ENCODE data around the gene INHBB.

INHBB gene

DNA sequence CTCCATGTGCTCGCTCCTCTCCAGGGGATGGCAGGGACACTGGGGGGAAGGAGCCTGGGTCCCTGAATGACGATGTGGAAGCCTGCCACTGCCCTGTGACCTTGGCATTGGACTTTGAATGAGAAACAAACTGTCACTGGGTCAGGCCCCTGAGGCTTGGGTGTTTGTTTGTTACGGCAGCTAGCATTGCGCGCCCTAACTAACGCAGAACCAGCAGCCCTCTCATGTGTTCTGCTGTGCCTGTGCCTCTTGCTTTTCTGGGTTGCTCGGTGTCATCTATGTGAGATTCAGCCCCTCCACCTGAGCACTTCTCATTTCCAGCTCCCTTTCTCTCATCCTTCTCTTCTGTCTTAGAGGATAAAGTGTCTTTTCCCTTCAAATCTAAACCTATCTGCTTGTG, 23.6 kb upstream of the INHBB start:
- Histone ChIP-seq H3K27me3 (replicated peaks; ENCODE audit: control insufficient read depth, insufficient read depth, low read length, poor library complexity, severe bottlenecking) (no peaks in the 10 kb centered on the region), H3K4me3 (ENCODE audit: insufficient read depth, low read depth, low read length, poor library complexity, severe bottlenecking) (no peak overlapping the region)
- no peak for DNase-seq

DNA sequence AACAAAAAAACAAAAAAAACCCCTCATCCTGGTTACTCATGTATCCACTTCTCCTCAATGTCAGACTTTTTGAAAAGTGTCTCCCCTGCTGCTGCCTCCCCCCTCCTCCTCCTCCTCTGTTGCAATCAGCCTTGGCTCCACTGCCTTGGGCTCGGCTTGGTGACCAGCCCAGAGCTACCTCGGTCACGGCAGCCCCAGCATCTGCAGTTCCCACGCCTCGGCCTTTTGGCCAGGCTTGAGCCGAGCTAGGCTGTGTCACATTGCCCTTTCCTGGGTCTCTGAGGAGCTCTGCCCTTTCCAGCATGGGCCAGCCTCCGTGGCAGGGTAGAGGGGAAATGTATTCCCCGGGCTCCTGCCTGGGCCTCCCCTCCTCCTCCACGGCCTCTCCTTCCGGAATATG, 22.7 kb upstream of the INHBB start:
- Histone ChIP-seq H3K4me1 (ENCODE audit: control insufficient read depth, insufficient read depth, low read length, poor library complexity, severe bottlenecking) (no peaks in the 10 kb centered on the region), H3K36me3 (ENCODE audit: control insufficient read depth, insufficient read depth, low read length) (no peaks in the 10 kb centered on the region), H3K4me3 (ENCODE audit: insufficient read depth, low read depth, low read length, poor library complexity, severe bottlenecking) (no peak overlapping the region), H3K27ac (ENCODE audit: insufficient read depth, low read length, poor library complexity, severe bottlenecking) (no peak overlapping the region), H3K9me3 (ENCODE audit: control insufficient read depth, low read length) (no peaks in the 10 kb centered on the region), H3K27me3 (replicated peaks; ENCODE audit: control insufficient read depth, insufficient read depth, low read length, poor library complexity, severe bottlenecking) (no peaks in the 10 kb centered on the region)
- no peak for DNase-seq

More for the DNA sequence above, 23.6 kb upstream of the INHBB start:
- H3K9me3 ChIP-seq (ENCODE audit: control insufficient read depth, low read length): no peaks in the 10 kb centered on the region
- H3K27ac ChIP-seq (ENCODE audit: insufficient read depth, low read length, poor library complexity, severe bottlenecking): no peak overlapping the region
- H3K4me1 ChIP-seq (ENCODE audit: control insufficient read depth, insufficient read depth, low read length, poor library complexity, severe bottlenecking): no peaks in the 10 kb centered on the region
- no peaks in the 10 kb centered on the region for H3K36me3 ChIP-seq (ENCODE audit: control insufficient read depth, insufficient read depth, low read length)

DNA sequence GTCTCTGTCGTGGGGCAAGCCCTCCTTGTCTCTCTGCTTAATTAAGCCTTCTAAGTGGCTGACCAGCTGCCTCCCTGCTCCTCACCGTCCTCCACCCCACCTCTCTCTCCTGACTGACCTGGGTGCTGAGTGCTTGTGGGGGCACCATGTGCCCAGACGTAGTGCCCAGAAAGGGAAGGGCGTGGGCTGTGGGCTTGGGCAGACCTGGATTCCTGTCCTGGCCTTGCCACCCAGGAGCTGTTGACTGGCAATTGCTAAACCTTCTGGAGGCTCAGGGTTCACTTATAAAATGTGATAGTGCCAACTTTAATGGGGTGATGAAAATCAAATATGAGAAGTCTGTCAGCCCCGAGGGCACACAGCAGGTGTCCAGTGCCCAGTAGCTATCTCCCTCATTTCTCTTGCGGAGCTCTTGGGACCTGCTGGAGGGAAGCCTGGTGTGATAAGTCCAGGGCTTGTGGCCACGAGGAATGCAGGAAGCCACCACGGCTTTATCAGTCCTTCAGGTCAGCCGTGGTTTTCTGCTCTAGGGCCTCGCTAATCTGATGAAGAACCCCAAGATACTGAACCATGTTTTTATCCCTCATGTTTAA, 22.0 kb upstream of the INHBB start:
- no peak for DNase-seq
- Histone ChIP-seq H3K4me1 (ENCODE audit: control insufficient read depth, insufficient read depth, low read length, poor library complexity, severe bottlenecking) (no peaks in the 10 kb centered on the region), H3K27me3 (replicated peaks; ENCODE audit: control insufficient read depth, insufficient read depth, low read length, poor library complexity, severe bottlenecking) (no peaks in the 10 kb centered on the region), H3K27ac (ENCODE audit: insufficient read depth, low read length, poor library complexity, severe bottlenecking) (no peak overlapping the region), H3K9me3 (ENCODE audit: control insufficient read depth, low read length) (no peaks in the 10 kb centered on the region), H3K4me3 (ENCODE audit: insufficient read depth, low read depth, low read length, poor library complexity, severe bottlenecking) (no peak overlapping the region), H3K36me3 (ENCODE audit: control insufficient read depth, insufficient read depth, low read length) (no peaks in the 10 kb centered on the region)

DNA sequence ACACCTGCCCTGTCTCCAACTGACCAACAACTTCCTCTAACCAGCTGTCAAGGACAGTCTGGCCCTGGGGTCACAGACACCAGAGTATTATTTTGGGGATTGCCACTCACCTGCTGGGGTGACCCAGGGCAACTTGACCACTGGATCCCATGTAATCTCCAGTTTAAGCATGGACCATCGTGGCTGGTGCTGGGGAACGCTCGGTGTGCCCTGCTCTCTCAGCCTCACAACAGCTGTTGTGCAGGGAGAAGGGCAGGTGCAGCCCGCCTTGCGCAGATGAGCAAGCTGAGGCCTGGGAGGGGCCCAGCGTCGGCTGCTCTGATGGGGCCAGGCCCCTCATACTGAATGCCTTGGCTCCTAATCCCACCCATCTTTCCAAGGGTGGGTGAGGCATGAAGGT, 21.0 kb upstream of the INHBB start:
- no peaks in the 10 kb centered on the region for H3K27me3 ChIP-seq (replicated peaks; ENCODE audit: control insufficient read depth, insufficient read depth, low read length, poor library complexity, severe bottlenecking)
- no peaks in the 10 kb centered on the region for H3K9me3 ChIP-seq (ENCODE audit: control insufficient read depth, low read length)
- H3K4me1 ChIP-seq (ENCODE audit: control insufficient read depth, insufficient read depth, low read length, poor library complexity, severe bottlenecking): no peaks in the 10 kb centered on the region
- H3K36me3 ChIP-seq (ENCODE audit: control insufficient read depth, insufficient read depth, low read length): no peaks in the 10 kb centered on the region
- no peak for DNase-seq
- H3K4me3 ChIP-seq (ENCODE audit: insufficient read depth, low read depth, low read length, poor library complexity, severe bottlenecking): no peak overlapping the region
- H3K27ac ChIP-seq (ENCODE audit: insufficient read depth, low read length, poor library complexity, severe bottlenecking): no peak overlapping the region

DNA sequence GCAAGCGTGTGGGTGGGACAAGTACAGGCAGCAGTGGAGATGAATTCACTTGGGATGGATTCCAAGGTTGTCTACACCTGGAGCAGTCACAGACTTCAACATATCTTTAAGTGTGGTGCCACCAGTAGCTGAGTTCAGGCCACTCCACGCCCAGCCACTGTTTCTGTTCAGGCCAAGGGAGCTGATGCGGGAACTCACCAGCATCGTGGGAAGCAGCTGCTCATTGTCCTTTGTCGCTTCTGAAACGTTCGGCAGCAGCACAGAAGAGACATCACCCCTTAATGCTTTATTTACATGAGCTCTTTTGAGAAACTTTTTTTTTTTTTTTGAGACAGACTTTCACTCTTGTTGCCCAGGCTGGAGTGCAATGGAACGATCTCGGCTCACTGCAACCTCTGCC, 19.9 kb upstream of the INHBB start:
- H3K4me3 ChIP-seq (ENCODE audit: insufficient read depth, low read depth, low read length, poor library complexity, severe bottlenecking): no peak overlapping the region
- H3K9me3 ChIP-seq (ENCODE audit: control insufficient read depth, low read length): no peaks in the 10 kb centered on the region
- no peaks in the 10 kb centered on the region for H3K4me1 ChIP-seq (ENCODE audit: control insufficient read depth, insufficient read depth, low read length, poor library complexity, severe bottlenecking)
- H3K27me3 ChIP-seq (replicated peaks; ENCODE audit: control insufficient read depth, insufficient read depth, low read length, poor library complexity, severe bottlenecking): no peaks in the 10 kb centered on the region
- H3K27ac ChIP-seq (ENCODE audit: insufficient read depth, low read length, poor library complexity, severe bottlenecking): no peak overlapping the region
- DNase-seq: no peak
- no peaks in the 10 kb centered on the region for H3K36me3 ChIP-seq (ENCODE audit: control insufficient read depth, insufficient read depth, low read length)

DNA sequence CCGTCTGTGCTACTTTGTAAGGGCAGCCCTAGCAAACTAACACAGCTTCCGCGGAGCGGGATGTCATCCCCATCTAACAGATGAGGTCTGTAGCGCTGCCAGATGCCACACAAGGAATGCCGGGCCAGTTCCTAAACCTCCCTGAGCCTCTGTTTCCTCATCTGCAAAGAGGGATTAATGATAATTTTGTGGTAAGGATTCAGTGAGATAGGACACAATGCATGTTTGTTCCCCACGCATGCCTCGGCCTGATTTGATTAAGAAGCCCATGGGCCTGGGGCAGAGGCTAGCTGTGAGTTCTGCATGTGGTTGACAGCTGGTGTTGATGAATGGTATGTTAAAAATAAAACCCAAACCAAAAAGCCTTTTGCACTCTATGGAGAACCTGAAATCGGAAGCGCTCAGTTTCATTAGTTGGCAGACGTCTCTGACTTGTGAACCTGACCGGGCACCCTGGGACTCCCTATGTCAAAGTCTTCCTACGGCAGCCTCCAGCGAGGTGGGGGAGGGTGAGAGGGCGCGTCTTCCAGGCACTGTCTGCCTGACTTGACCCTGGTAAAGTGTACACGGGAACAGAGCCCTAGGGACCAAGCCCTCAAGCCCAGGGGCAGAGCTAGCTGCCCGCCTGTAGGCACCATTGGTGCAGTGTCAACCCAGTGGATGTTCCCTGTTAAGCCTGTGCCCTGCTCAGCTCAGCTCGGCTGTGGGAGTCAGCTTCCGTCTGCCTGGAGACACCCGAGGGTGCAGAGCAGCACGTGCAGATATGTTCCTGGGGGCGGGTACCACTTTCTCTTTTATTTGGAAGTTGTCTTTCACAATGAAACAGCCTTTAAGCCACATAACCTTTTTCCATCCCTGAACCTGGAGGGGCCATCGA, 14.8 kb upstream of the INHBB start:
- no peak for DNase-seq
- no peaks in the 10 kb centered on the region for H3K4me1 ChIP-seq (ENCODE audit: control insufficient read depth, insufficient read depth, low read length, poor library complexity, severe bottlenecking)
- no peaks in the 10 kb centered on the region for H3K27me3 ChIP-seq (replicated peaks; ENCODE audit: control insufficient read depth, insufficient read depth, low read length, poor library complexity, severe bottlenecking)

DNA sequence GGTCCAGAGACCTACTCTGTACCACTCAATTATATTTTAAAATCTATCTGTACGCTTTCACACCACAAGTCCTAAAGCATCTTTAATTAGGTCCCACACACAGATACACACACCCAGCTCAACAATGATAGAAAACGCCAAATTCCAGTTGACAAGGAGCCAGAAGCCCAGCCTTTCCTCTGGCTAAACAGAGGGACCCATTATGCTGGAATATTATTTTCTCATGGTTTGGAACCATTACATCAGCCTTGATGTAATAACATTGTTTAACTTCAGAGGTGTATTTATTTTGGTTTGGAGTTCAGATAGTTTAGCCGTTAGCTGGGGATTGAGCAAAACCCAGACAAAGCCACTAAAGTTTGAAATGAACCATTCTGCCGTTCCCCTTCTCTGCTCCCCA, 14.0 kb upstream of the INHBB start:
- Histone ChIP-seq H3K36me3 (ENCODE audit: control insufficient read depth, insufficient read depth, low read length) (no peaks in the 10 kb centered on the region), H3K9me3 (ENCODE audit: control insufficient read depth, low read length) (no peaks in the 10 kb centered on the region), H3K27ac (ENCODE audit: insufficient read depth, low read length, poor library complexity, severe bottlenecking) (no peak overlapping the region), H3K4me1 (ENCODE audit: control insufficient read depth, insufficient read depth, low read length, poor library complexity, severe bottlenecking) (no peaks in the 10 kb centered on the region), H3K4me3 (ENCODE audit: insufficient read depth, low read depth, low read length, poor library complexity, severe bottlenecking) (no peak overlapping the region), H3K27me3 (replicated peaks; ENCODE audit: control insufficient read depth, insufficient read depth, low read length, poor library complexity, severe bottlenecking) (no peaks in the 10 kb centered on the region)
- no peak for DNase-seq

More for the DNA sequence above, 14.8 kb upstream of the INHBB start:
- H3K9me3 ChIP-seq (ENCODE audit: control insufficient read depth, low read length): no peaks in the 10 kb centered on the region
- H3K36me3 ChIP-seq (ENCODE audit: control insufficient read depth, insufficient read depth, low read length): no peaks in the 10 kb centered on the region
- no peak overlapping the region for H3K4me3 ChIP-seq (ENCODE audit: insufficient read depth, low read depth, low read length, poor library complexity, severe bottlenecking)
- H3K27ac ChIP-seq (ENCODE audit: insufficient read depth, low read length, poor library complexity, severe bottlenecking): no peak overlapping the region

DNA sequence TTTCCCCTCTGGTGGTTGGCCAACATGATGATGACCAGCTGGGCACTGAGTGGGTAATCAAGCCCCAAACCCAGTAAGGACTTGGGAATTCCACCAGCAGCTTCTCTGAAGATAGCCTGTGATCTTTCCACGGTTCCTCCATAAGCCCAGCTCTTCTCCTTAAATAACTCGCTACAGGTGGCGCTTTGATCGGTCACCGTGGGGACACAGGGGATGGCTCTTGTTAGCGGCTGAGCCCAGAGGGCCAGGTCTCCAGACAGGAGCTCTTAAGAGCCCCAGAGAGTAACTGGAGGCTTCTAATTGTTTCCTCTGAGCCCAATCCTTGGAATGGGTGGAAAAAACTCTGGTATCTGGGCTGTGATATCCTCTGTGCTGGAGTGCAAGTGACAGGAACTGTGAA, 13.6 kb upstream of the INHBB start:
- no peaks in the 10 kb centered on the region for H3K4me1 ChIP-seq (ENCODE audit: control insufficient read depth, insufficient read depth, low read length, poor library complexity, severe bottlenecking)
- no peak overlapping the region for H3K4me3 ChIP-seq (ENCODE audit: insufficient read depth, low read depth, low read length, poor library complexity, severe bottlenecking)
- no peaks in the 10 kb centered on the region for H3K36me3 ChIP-seq (ENCODE audit: control insufficient read depth, insufficient read depth, low read length)
- no peak for DNase-seq
- no peaks in the 10 kb centered on the region for H3K9me3 ChIP-seq (ENCODE audit: control insufficient read depth, low read length)
- no peak overlapping the region for H3K27ac ChIP-seq (ENCODE audit: insufficient read depth, low read length, poor library complexity, severe bottlenecking)
- no peaks in the 10 kb centered on the region for H3K27me3 ChIP-seq (replicated peaks; ENCODE audit: control insufficient read depth, insufficient read depth, low read length, poor library complexity, severe bottlenecking)

DNA sequence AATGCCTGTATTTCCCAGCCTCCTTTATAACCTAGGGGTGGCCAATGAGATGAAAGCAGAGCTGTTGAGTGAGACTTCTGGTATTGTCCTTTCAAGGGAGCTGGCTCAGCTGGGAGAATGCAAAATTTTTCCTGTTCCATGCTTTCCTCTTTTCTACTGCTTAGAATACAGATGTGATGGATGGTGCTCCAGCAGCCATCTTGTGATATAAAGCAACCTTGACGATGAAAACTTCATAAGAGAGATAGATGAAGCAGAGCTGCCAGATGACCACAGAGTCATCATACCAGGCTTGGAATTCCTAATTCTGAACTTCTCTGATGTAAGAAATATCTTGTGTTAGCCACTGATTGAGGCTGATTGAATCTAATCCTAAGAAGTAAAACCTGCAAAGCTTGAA, 11.9 kb upstream of the INHBB start:
- Histone ChIP-seq H3K4me3 (ENCODE audit: insufficient read depth, low read depth, low read length, poor library complexity, severe bottlenecking) (no peak overlapping the region), H3K27ac (ENCODE audit: insufficient read depth, low read length, poor library complexity, severe bottlenecking) (no peak overlapping the region), H3K4me1 (ENCODE audit: control insufficient read depth, insufficient read depth, low read length, poor library complexity, severe bottlenecking) (no peaks in the 10 kb centered on the region), H3K9me3 (ENCODE audit: control insufficient read depth, low read length) (no peaks in the 10 kb centered on the region), H3K27me3 (replicated peaks; ENCODE audit: control insufficient read depth, insufficient read depth, low read length, poor library complexity, severe bottlenecking) (no peaks in the 10 kb centered on the region), H3K36me3 (ENCODE audit: control insufficient read depth, insufficient read depth, low read length) (no peaks in the 10 kb centered on the region)
- DNase-seq: no peak

DNA sequence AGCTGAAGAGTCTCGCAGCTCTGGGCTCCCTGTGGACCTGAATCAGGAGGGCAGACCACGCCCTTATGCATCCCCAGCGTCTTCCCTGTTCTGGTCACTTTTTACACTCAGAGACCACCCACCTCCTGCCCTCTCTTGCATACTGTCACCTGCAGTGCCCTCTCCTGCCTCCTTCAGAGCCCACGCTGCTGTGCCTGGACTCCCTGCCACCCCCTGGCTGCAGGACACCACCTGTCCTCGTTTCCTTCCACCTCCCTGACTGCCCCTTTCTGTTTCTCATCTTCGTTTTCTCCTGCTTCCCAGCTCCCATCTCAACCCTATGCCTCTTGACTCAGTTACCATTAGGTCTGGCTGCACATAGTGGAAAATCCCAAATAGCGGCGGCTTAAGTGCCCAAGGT, 9.2 kb upstream of the INHBB start:
- H3K4me1 ChIP-seq (ENCODE audit: control insufficient read depth, insufficient read depth, low read length, poor library complexity, severe bottlenecking): no peaks in the 10 kb centered on the region
- DNase-seq: no peak
- H3K4me3 ChIP-seq (ENCODE audit: insufficient read depth, low read depth, low read length, poor library complexity, severe bottlenecking): no peak overlapping the region
- no peaks in the 10 kb centered on the region for H3K9me3 ChIP-seq (ENCODE audit: control insufficient read depth, low read length)
- H3K36me3 ChIP-seq (ENCODE audit: control insufficient read depth, insufficient read depth, low read length): no peaks in the 10 kb centered on the region
- H3K27ac ChIP-seq (ENCODE audit: insufficient read depth, low read length, poor library complexity, severe bottlenecking): no peak overlapping the region
- peaks cover 4% of the 10 kb centered on the region for H3K27me3 ChIP-seq (replicated peaks; ENCODE audit: control insufficient read depth, insufficient read depth, low read length, poor library complexity, severe bottlenecking)

Data from effector memory CD4-positive, alpha-beta T cell (primary cell).